Lung (tissue), 12 donors: Measurements from ENCODE around the gene CHD9. TPM values are rescaled to one million over a fixed set of nuclear protein-coding genes. Genes with fewer than 3 reads are reported as not detected.

ENCODE experiments used
- ATAC-seq: fragments of 200-7000 bp; cut with Tn5 transposase; one replicate; pipeline ENCODE4 v1.9.1; 2020; ENCODE audit warnings: moderate number of reproducible peaks; ENCODE audit not compliant: insufficient read depth, low FRiP score
- DNase-seq, 3 donors: peaks; one replicate each; pipeline ENCODE4 v3.0.0-alpha.2; 2013 to 2017
- H3K27ac ChIP-seq, 2 donors: one replicate each; pipeline ENCODE4 v1.5.1; 2013; ENCODE audit warnings: mild to moderate bottlenecking in 2 of 2, moderate library complexity in 2 of 2, control low read depth in 1 of 2, inconsistent platforms in 1 of 2, low read depth in 1 of 2, low read length in 1 of 2
- H3K27me3 ChIP-seq, 3 donors: one replicate each; pipeline ENCODE4 v1.5.1; 2013; ENCODE audit warnings: low read length in 2 of 3; ENCODE audit not compliant: control insufficient read depth in 3 of 3, insufficient read depth in 3 of 3
- H3K36me3 ChIP-seq, 4 donors: one replicate each; pipeline ENCODE4 v1.5.1; 2013; ENCODE audit warnings: low read length in 4 of 4, mild to moderate bottlenecking in 1 of 4, moderate library complexity in 1 of 4; ENCODE audit not compliant: control insufficient read depth in 4 of 4, insufficient read depth in 4 of 4
- H3K4me1 ChIP-seq, 5 donors: one replicate each; pipeline ENCODE4 v1.5.1; 2013; ENCODE audit warnings: low read length in 5 of 5, mild to moderate bottlenecking in 2 of 5, moderate library complexity in 1 of 5; ENCODE audit not compliant: control insufficient read depth in 5 of 5, insufficient read depth in 5 of 5
- H3K4me3 ChIP-seq: one replicate; pipeline ENCODE4 v1.5.1; 2013; ENCODE audit warnings: mild to moderate bottlenecking, control low read depth, moderate library complexity
- H3K9ac ChIP-seq, 2 donors: one replicate each; pipeline ENCODE4 v1.5.1; 2013; ENCODE audit warnings: low read length in 2 of 2, control low read depth in 1 of 2; ENCODE audit not compliant: insufficient read depth in 1 of 2
- H3K9me3 ChIP-seq, 4 donors: one replicate each; pipeline ENCODE4 v1.5.1; 2013; ENCODE audit warnings: low read length in 3 of 4, mild to moderate bottlenecking in 1 of 4, moderate library complexity in 1 of 4; ENCODE audit not compliant: control insufficient read depth in 4 of 4, insufficient read depth in 3 of 4
- WGBS, 2 donors: extraction: QIAGEN DNeasy Blood & Tissue Kit; methylation state at CpG; one replicate each; pipeline ENCODE4 v1.1.7; 2013; 5-methylcytosine and 5-hydroxymethylcytosine counted together
- polyA plus RNA-seq, 2 donors: library from polyadenylated mRNA; stranded (reverse); fragments of 200-250 nt; gene quantifications; one replicate each; pipeline ENCODE4 v1.2.1, GENCODE V29; 2013
- total RNA-seq, 2 donors: library from RNA; depleted of rRNA in 1 of 2; stranded (reverse); fragments of >200 nt in 1 of 2; gene quantifications; one replicate each; pipeline ENCODE4 v1.2.1, GENCODE V29; 2014 to 2021
- TF ChIP-seq, protein P1 (sequence below): IDR thresholded peaks from 2 replicates; pipeline ENCODE4 v1.5.1; 2012; ENCODE audit warnings: mild to moderate bottlenecking; ENCODE audit errors: control extremely low read depth, extremely low read depth
- donor health status: control.
- donor health status: control.
- donor health status: Bipolar disorder and iron deficiency.
- donor health status: healthy.
- donor health status: DM: yes; HTN: yes; CAD: no.

The CHD9 gene
- total and polyA plus RNA-seq, 4 donors, result 12.7 to 138 (median 39.4) TPM

DNA sequence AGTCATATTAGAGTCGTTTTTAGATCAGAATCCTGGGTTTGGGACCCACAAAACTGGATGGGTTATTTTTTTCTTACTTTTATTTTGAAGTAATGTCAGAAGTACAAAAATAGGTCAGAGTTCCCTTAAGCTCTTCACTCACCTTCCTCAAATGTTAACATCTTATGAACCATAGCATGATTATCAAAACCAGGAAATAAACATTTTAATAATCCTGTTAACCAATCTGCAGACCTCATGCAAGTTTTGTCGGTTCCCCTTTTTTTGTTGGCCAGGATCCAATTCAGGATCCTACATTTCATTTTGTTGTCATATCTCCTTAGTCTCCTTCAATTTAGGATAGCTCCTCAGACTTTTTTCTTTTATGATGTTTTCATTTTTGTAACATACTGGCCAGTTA is 162.0 kb downstream of the CHD9 start:
- no peak overlapping the region for H3K4me3 ChIP-seq
- peaks cover 2 to 35% (median 12%) of the 10 kb centered on the region in 5 donors for H3K4me1 ChIP-seq
- WGBS, 2 donors, result 18 to 28% methylated on average over 2 of the region's 2 CpGs
- H3K27ac ChIP-seq, result no peak overlapping the region
- DNase-seq, result peak in 1 of 3 donors; percentile 12
- no peak for ATAC-seq
- H3K36me3 ChIP-seq, result peaks cover 0 to 8% (median 0%) of the 10 kb centered on the region in 4 donors
- no peaks in the 10 kb centered on the region for H3K27me3 ChIP-seq
- H3K9ac ChIP-seq, result no peak overlapping the region
- H3K9me3 ChIP-seq, result no peaks in the 10 kb centered on the region
- TF ChIP-seq, protein P1, sequence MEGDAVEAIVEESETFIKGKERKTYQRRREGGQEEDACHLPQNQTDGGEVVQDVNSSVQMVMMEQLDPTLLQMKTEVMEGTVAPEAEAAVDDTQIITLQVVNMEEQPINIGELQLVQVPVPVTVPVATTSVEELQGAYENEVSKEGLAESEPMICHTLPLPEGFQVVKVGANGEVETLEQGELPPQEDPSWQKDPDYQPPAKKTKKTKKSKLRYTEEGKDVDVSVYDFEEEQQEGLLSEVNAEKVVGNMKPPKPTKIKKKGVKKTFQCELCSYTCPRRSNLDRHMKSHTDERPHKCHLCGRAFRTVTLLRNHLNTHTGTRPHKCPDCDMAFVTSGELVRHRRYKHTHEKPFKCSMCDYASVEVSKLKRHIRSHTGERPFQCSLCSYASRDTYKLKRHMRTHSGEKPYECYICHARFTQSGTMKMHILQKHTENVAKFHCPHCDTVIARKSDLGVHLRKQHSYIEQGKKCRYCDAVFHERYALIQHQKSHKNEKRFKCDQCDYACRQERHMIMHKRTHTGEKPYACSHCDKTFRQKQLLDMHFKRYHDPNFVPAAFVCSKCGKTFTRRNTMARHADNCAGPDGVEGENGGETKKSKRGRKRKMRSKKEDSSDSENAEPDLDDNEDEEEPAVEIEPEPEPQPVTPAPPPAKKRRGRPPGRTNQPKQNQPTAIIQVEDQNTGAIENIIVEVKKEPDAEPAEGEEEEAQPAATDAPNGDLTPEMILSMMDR, result no peak

DNA sequence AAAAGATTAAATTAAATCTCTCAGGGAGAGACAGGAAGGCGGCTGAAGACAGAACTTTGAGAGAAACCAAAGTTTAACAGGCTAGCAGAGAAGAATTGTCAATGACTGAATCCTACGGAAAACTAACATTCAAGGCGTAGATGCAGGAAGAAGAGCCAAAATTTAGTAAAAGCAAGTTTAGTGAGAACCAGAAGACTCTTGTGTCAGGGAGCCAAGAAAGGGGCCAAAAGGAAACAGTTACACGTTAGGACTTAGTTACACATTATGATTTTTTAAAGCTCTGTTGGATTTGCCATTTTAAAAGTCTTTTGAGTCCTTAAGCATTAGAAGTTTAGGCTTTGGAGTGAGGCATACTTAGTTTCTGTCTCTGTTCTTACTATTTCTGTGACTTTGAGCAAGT is 164.6 kb downstream of the CHD9 start:
- Histone ChIP-seq H3K4me3 (no peak overlapping the region), H3K9me3 (no peaks in the 10 kb centered on the region), H3K4me1 (peaks cover 2 to 24% (median 4%) of the 10 kb centered on the region in 5 donors), H3K27ac (peak overlapping the region in 1 of 2 donors; percentile 83), H3K36me3 (peaks cover 2 to 9% (median 3%) of the 10 kb centered on the region in 4 donors), H3K27me3 (no peaks in the 10 kb centered on the region), H3K9ac (no peak overlapping the region)
- DNase-seq (peak in 1 of 3 donors; percentile 26), ATAC-seq (no peak)
- WGBS, 2 donors, result 66 to 68% methylated on average over 4 of the region's 4 CpGs
- TF ChIP-seq, protein P1, result no peak

DNA sequence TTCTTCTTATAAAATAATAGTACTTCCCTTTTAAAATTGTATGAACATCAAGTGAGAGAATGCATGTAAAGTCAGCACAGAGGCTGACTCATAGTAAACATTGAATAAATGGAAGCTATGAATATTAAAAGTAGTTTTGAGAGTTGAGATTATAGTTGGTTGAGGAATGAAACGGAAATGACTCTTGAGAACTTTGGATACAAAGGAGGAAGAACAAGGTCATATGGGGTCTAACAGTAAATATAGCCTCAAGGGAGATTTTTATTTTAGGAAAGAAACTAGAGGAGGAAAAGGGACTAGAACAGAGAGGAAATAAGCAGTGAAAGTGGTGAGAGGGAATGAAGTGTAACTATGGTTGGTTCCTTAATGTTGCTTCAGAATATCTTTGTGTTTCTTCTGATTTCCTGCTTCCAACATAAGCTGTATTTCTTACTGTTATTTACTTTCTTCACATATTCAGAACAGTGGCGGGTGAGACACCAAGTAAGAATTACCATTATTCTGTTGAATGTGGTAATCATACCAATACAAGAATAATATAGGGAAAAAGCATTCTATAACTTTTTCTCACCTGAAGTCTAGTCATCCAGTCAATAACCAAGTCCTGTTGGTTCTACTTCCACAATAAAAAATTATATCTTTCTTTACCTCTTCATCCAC is 165.1 kb downstream of the CHD9 start:
- peaks cover 2 to 12% (median 4%) of the 10 kb centered on the region in 4 donors for H3K36me3 ChIP-seq
- H3K27ac ChIP-seq, result peak overlapping the region in 1 of 2 donors; percentile 83
- H3K27me3 ChIP-seq, result no peaks in the 10 kb centered on the region
- no peak overlapping the region for H3K4me3 ChIP-seq
- H3K9me3 ChIP-seq, result no peaks in the 10 kb centered on the region
- DNase-seq, result peak in 1 of 3 donors; percentile 18
- H3K9ac ChIP-seq, result no peak overlapping the region
- WGBS, 2 donors, result 17 to 18% methylated on average over 2 of the region's 2 CpGs
- peaks cover 2 to 27% (median 4%) of the 10 kb centered on the region in 5 donors for H3K4me1 ChIP-seq
- TF ChIP-seq, protein P1, result no peak
- ATAC-seq, result peak; percentile 75
